AG09319 (cell line): Measurements from ENCODE around the gene SHC3.

Source experiments
- DNase-seq: peaks from one replicate; pipeline ENCODE4 v3.0.0-alpha.2; 2010; ENCODE audit warnings: low read depth; ENCODE audit errors: extremely low read depth
- CTCF ChIP-seq: IDR thresholded peaks from 2 replicates; pipeline ENCODE4 v1.5.1; 2011; ENCODE audit warnings: low read depth, mild to moderate bottlenecking, inconsistent platforms, low read length, moderate library complexity

The SHC3 gene

GRCh38 chr9:88972401-88972800, 206.2 kb downstream of the SHC3 start:
- no peak for DNase-seq
- no peak for TF ChIP-seq CTCF

- DNase-seq = no peak
- TF ChIP-seq CTCF = no peak
Measured at GRCh38 chr9:88971131-88971960, 207.3 kb downstream of the SHC3 start.

GRCh38 chr9:88969646-88970373, 208.8 kb downstream of the SHC3 start:
- TF ChIP-seq CTCF = no peak
- no peak for DNase-seq

- no peak for DNase-seq
- no peak for TF ChIP-seq CTCF
Measured at GRCh38 chr9:88968799-88969198, 209.8 kb downstream of the SHC3 start.

- no peak for DNase-seq
- no peak for TF ChIP-seq CTCF
Measured at GRCh38 chr9:88966894-88967676, 211.5 kb downstream of the SHC3 start.

- TF ChIP-seq CTCF = no peak
Measured at GRCh38 chr9:88965473-88965872, 213.1 kb downstream of the SHC3 start.

GRCh38 chr9:88960632-88961031, 218.0 kb downstream of the SHC3 start:
- no peak for DNase-seq

More at GRCh38 chr9:88965473-88965872, 213.1 kb downstream of the SHC3 start:
- no peak for DNase-seq

More at GRCh38 chr9:88960632-88961031, 218.0 kb downstream of the SHC3 start:
- no peak for TF ChIP-seq CTCF
